ENCODE results near the gene PPT2.

PPT2 gene

GRCh38 chr6:32152769-32153563 lies 975 bp upstream of the PPT2 start:
- DNase-seq = no peak

GRCh38 chr6:32154514-32155161 lies 697 bp downstream of the PPT2 start:
- DNase-seq = peak; percentile 53

GRCh38 chr6:32156891-32157290 lies 3.0 kb downstream of the PPT2 start:
- DNase-seq = no peak

- DNase-seq = no peak
These were observed 4.1 kb downstream of the PPT2 start for GRCh38 chr6:32158052-32158451.

GRCh38 chr6:32163559-32164258 lies 9.8 kb downstream of the PPT2 start:
- DNase-seq = no peak

GRCh38 chr6:32164295-32164694 lies 10.4 kb downstream of the PPT2 start, which contains the start of gene EGFL8:
Gene EGFL8 (plus strand): TSS chr6:32164595. CDS start chr6:32166166, 1,571 bp downstream.
- DNase-seq = no peak

GRCh38 chr6:32166411-32167061 lies 12.6 kb downstream of the PPT2 start:
- DNase-seq = no peak

- DNase-seq = no peak
These were observed 13.3 kb downstream of the PPT2 start for GRCh38 chr6:32167154-32167760.

- DNase-seq = no peak
These were observed 13.9 kb downstream of the PPT2 start for GRCh38 chr6:32167761-32168262.

- no peak for DNase-seq
These were observed 14.4 kb downstream of the PPT2 start for GRCh38 chr6:32168350-32168749.

GRCh38 chr6:32168807-32169591 lies 15.1 kb downstream of the PPT2 start:
- DNase-seq = no peak

- DNase-seq = no peak
These were observed 16.4 kb downstream of the PPT2 start for GRCh38 chr6:32170294-32170693.

GRCh38 chr6:32171234-32171633 lies 17.3 kb downstream of the PPT2 start:
- DNase-seq = no peak

GRCh38 chr6:32173051-32173727 lies 19.2 kb downstream of the PPT2 start:
- no peak for DNase-seq

- DNase-seq = no peak
These were observed 20.5 kb downstream of the PPT2 start for GRCh38 chr6:32174416-32174815.

- DNase-seq = no peak
These were observed 21.4 kb downstream of the PPT2 start for GRCh38 chr6:32175322-32175710.

GRCh38 chr6:32175711-32176475 lies 22.0 kb downstream of the PPT2 start, which contains the start of gene AGPAT1:
Gene AGPAT1 (minus strand): TSS chr6:32176084. CDS start chr6:32171496, 4,588 bp downstream.
- peak; percentile 97 for DNase-seq

GRCh38 chr6:32176476-32177182 lies 22.7 kb downstream of the PPT2 start:
- no peak for DNase-seq

- DNase-seq = peak; percentile 21
These were observed 23.3 kb downstream of the PPT2 start for GRCh38 chr6:32177183-32177787.

Data from activated effector memory CD4-positive, alpha-beta T cell treated with Interleukin-2 at 50 U/mL for 16 hours (primary cell).